A549 (cell line): Measurements from ENCODE around the gene ADCY3. TPM values are rescaled to one million over a fixed set of nuclear protein-coding genes. Genes with fewer than 3 reads are reported as not detected.

ENCODE experiments used
- ATAC-seq, 2 experiments: fragments of 200-7000 bp in 1 of 2; fragments of >200 bp in 1 of 2; cut with Nextera tagmentation in 1 of 2; cut with Tn5 transposase in 1 of 2; 3 replicates each; pipeline versions ENCODE4 v1.8.0 to v1.9.1; 2018 to 2020; ENCODE audit warnings: mild to moderate bottlenecking in 1 of 2, moderate library complexity in 1 of 2
- CTCF ChIA-PET: fragments of 300-600 bp; sonication (Branson Sonifier 250); formaldehyde crosslinking; extraction: SDS; loops from one replicate; lab custom pipeline; 2021; ENCODE audit warnings: antibody characterized with exemption, inconsistent platforms; lab: Yijun Ruan, JAX
- POLR2A ChIA-PET: fragments of 350-600 bp; formaldehyde crosslinking; extraction: SDS; loops from one replicate; lab custom pipeline; 2021; ENCODE audit warnings: antibody characterized with exemption, inconsistent platforms; lab: Yijun Ruan, JAX
- DNase-seq, 2 experiments: peaks; one replicate each; pipeline versions ENCODE4 v3.0.0 to v3.0.0-alpha.2; 2011 to 2016; ENCODE audit warnings: low read depth in 1 of 2, low spot score in 1 of 2
- FAIRE-seq: peaks from 2 replicates; lab custom pipeline; 2011; peaks lifted over from hg19 to GRCh38; lab: Jason Lieb, UNC
- H3K27ac ChIP-seq, 2 experiments: fragments of >200 bp; sonication (Bioruptor Twin); formaldehyde crosslinking; 3 replicates each; pipeline ENCODE4 v1.5.1; 2016 to 2017
- H3K4me1 ChIP-seq: fragments of >200 bp; sonication (Bioruptor Twin); formaldehyde crosslinking; 3 replicates; pipeline ENCODE4 v1.6.1; 2016
- H3K4me2 ChIP-seq: fragments of >200 bp; sonication (Bioruptor Twin); formaldehyde crosslinking; 3 replicates; pipeline ENCODE4 v1.6.1; 2016
- H3K4me3 ChIP-seq: fragments of >200 bp; sonication (Bioruptor Twin); formaldehyde crosslinking; 3 replicates; pipeline ENCODE4 v1.5.1; 2016
- H3K9me3 ChIP-seq: fragments of >200 bp; sonication (Bioruptor Twin); formaldehyde crosslinking; 3 replicates; pipeline ENCODE4 v1.6.1; 2016
- BHLHE40 ChIP-seq: IDR thresholded peaks from 2 replicates; pipeline ENCODE4 v1.6.1; 2012; ENCODE audit warnings: low read depth, low read length, inconsistent platforms
- CHD4 ChIP-seq: fragments of 200-600 bp; sonication (generic); IDR thresholded peaks from 2 replicates; pipeline ENCODE4 v1.6.1; 2016; ENCODE audit warnings: antibody characterized with exemption, mild to moderate bottlenecking, borderline replicate concordance
- EHMT2 ChIP-seq: fragments of 200-600 bp; sonication (generic); IDR thresholded peaks from 2 replicates; pipeline ENCODE4 v1.6.1; 2016; ENCODE audit warnings: antibody characterized with exemption, low read depth, mild to moderate bottlenecking, moderate library complexity
- ESRRA ChIP-seq: fragments of 150-350 bp; IDR thresholded peaks from 2 replicates; pipeline ENCODE4 v1.6.1; 2014; ENCODE audit warnings: mild to moderate bottlenecking, low read length, borderline replicate concordance
- FOSB ChIP-seq: fragments of 250-450 bp; sonication (Bioruptor Pico); IDR thresholded peaks from 2 replicates; pipeline ENCODE4 v1.5.0; 2020; ENCODE audit warnings: mild to moderate bottlenecking, moderate library complexity
- FOXS1 ChIP-seq: fragments of 250-450 bp; sonication (Bioruptor Pico); IDR thresholded peaks from 2 replicates; pipeline ENCODE4 v1.5.0; 2020; ENCODE audit warnings: mild to moderate bottlenecking, moderate library complexity
- GATA3 ChIP-seq: IDR thresholded peaks from 2 replicates; pipeline ENCODE4 v1.6.1; 2012; ENCODE audit warnings: borderline replicate concordance
- HOXB13 ChIP-seq: fragments of 250-450 bp; sonication (Bioruptor Pico); IDR thresholded peaks from 2 replicates; pipeline ENCODE4 v1.5.0; 2020; ENCODE audit warnings: low read depth, mild to moderate bottlenecking, moderate library complexity
- KDM1A ChIP-seq: fragments of 200-600 bp; sonication (generic); IDR thresholded peaks from 2 replicates; pipeline ENCODE4 v1.6.1; 2016; ENCODE audit warnings: low read depth, mild to moderate bottlenecking
- MAFK ChIP-seq: fragments of 450-650 bp; IDR thresholded peaks from 2 replicates; pipeline ENCODE4 v1.6.1; 2014; ENCODE audit not compliant: partially characterized antibody
- NPAS2 ChIP-seq: fragments of 250-450 bp; sonication (Bioruptor Pico); IDR thresholded peaks from 2 replicates; pipeline ENCODE4 v1.8.0; 2022; ENCODE audit warnings: mild to moderate bottlenecking, moderate library complexity, borderline replicate concordance
- PHF8 ChIP-seq: fragments of 200-600 bp; sonication (generic); IDR thresholded peaks from 2 replicates; pipeline ENCODE4 v1.6.1; 2016; ENCODE audit warnings: low read depth, mild to moderate bottlenecking, antibody characterized with exemption, moderate library complexity, borderline replicate concordance
- RAD21 ChIP-seq, 2 experiments: fragments of >200 bp in 1 of 2; sonication (Bioruptor Twin) in 1 of 2; formaldehyde crosslinking in 1 of 2; IDR thresholded peaks in 1 of 2; conservative IDR thresholded peaks in 1 of 2; 2 replicates in 1 of 2; 3 replicates in 1 of 2; pipeline ENCODE4 v1.6.1; 2012 to 2018; ENCODE audit warnings: inconsistent platforms in 1 of 2
- SREBF2 ChIP-seq: fragments of 450-650 bp; IDR thresholded peaks from 2 replicates; pipeline ENCODE4 v1.6.1; 2014; ENCODE audit warnings: mild to moderate bottlenecking, moderate library complexity
- TFCP2L1 ChIP-seq: fragments of 250-450 bp; sonication (Bioruptor Pico); IDR thresholded peaks from 2 replicates; pipeline ENCODE4 v1.5.0; 2021; ENCODE audit warnings: mild to moderate bottlenecking
- ZSCAN20 ChIP-seq: fragments of 250-450 bp; sonication (Bioruptor Pico); IDR thresholded peaks from 2 replicates; pipeline ENCODE4 v1.8.0; 2022; ENCODE audit warnings: mild to moderate bottlenecking, moderate library complexity
- WGBS: methylation state at CpG from one replicate; pipeline ENCODE4 v1.1.6; 2017; ENCODE audit errors: missing lambda C conversion rate; 5-methylcytosine and 5-hydroxymethylcytosine counted together
- polyA plus RNA-seq, 4 experiments: library from polyadenylated mRNA; depleted of rRNA in 3 of 4; stranded (reverse); fragments of >200 nt; fragmentation: RNase III in 1 of 4; extraction: RNeasy Plus Mini Kit Qiagen cat#74134 plus additional on column Dnase treatment in 1 of 4; gene quantifications; 2 replicates in 3 of 4; 3 replicates in 1 of 4; pipeline ENCODE4 v1.2.3, GENCODE V29; 2011 to 2017
- TF ChIP-seq, protein P1 (sequence below): fragments of 150-350 bp; IDR thresholded peaks from 2 replicates; pipeline ENCODE4 v1.6.1; 2014; ENCODE audit warnings: low read depth, mild to moderate bottlenecking, low read length
- TF ChIP-seq, protein P2 (sequence below): fragments of >200 bp; sonication (Bioruptor Twin); formaldehyde crosslinking; IDR thresholded peaks from 3 replicates; pipeline ENCODE4 v1.5.1; 2016
- TF ChIP-seq, protein P3 (sequence below): IDR thresholded peaks from 2 replicates; pipeline ENCODE4 v1.6.1; 2012
- TF ChIP-seq, protein P4 (sequence below): IDR thresholded peaks from 2 replicates; pipeline ENCODE4 v1.6.1; 2012; ENCODE audit warnings: low read depth, borderline replicate concordance
- TF ChIP-seq, protein P5 (sequence below): fragments of 200-600 bp; sonication (generic); IDR thresholded peaks from 2 replicates; pipeline ENCODE4 v1.6.1; 2016; ENCODE audit warnings: antibody characterized with exemption, mild to moderate bottlenecking, moderate library complexity

Gene ADCY3
- polyA plus RNA-seq, 2 of the 4 experiments (the other 2 are of a cell fraction) = 37.4 to 65.4 TPM

- no peak for FAIRE-seq
- no peak for ATAC-seq
- Histone ChIP-seq H3K4me3 (no peak overlapping the region), H3K4me2 (no peak overlapping the region), H3K9me3 (no peaks in the 10 kb centered on the region), H3K27ac (no peak overlapping the region), H3K4me1 (0 out of 3 replicates have a peak, but pooled peaks cover 2% of the 10 kb centered on the region)
- TF ChIP-seq, protein P1, sequence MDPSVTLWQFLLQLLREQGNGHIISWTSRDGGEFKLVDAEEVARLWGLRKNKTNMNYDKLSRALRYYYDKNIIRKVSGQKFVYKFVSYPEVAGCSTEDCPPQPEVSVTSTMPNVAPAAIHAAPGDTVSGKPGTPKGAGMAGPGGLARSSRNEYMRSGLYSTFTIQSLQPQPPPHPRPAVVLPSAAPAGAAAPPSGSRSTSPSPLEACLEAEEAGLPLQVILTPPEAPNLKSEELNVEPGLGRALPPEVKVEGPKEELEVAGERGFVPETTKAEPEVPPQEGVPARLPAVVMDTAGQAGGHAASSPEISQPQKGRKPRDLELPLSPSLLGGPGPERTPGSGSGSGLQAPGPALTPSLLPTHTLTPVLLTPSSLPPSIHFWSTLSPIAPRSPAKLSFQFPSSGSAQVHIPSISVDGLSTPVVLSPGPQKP = no peak
- TF ChIP-seq, protein P2, sequence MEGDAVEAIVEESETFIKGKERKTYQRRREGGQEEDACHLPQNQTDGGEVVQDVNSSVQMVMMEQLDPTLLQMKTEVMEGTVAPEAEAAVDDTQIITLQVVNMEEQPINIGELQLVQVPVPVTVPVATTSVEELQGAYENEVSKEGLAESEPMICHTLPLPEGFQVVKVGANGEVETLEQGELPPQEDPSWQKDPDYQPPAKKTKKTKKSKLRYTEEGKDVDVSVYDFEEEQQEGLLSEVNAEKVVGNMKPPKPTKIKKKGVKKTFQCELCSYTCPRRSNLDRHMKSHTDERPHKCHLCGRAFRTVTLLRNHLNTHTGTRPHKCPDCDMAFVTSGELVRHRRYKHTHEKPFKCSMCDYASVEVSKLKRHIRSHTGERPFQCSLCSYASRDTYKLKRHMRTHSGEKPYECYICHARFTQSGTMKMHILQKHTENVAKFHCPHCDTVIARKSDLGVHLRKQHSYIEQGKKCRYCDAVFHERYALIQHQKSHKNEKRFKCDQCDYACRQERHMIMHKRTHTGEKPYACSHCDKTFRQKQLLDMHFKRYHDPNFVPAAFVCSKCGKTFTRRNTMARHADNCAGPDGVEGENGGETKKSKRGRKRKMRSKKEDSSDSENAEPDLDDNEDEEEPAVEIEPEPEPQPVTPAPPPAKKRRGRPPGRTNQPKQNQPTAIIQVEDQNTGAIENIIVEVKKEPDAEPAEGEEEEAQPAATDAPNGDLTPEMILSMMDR = peak; percentile 55
- peak in 1 of 2 experiments; percentile 11; a peak in 1 of 5 replicates for TF ChIP-seq RAD21 (conservative IDR thresholded peaks at IDR 0.05 in 1 of 2, IDR thresholded peaks at IDR 0.05 in 1 of 2)
- peak; percentile 48 to 60 for DNase-seq
- ChIA-PET CTCF (interaction anchor here (0.7 to 15.3 kb wide), 13 partner anchors 8 to 740 kb away, joined by 3 to 252 read pairs (median 7); partner anchors contain the start of genes CENPO, PTRHD1 and TP53I3), POLR2A (no interaction called here)
- WGBS = 84% methylated on average over 16 of the region's 16 CpGs
These were observed 94.8 kb downstream of the ADCY3 start for GRCh38 chr2:24824966-24825882.

GRCh38 chr2:24824071-24824588 is 95.9 kb downstream of the ADCY3 start:
- TF ChIP-seq SREBF2 = no peak
- no peak for TF ChIP-seq NPAS2 (CRISPR knock-in tag)
- TF ChIP-seq MAFK = no peak
- TF ChIP-seq ZSCAN20 (CRISPR knock-in tag) = no peak
- no peak for TF ChIP-seq KDM1A
- TF ChIP-seq PHF8 = no peak
- TF ChIP-seq TFCP2L1 (CRISPR knock-in tag) = no peak
- TF ChIP-seq EHMT2 = no peak
- no peak for TF ChIP-seq GATA3
- no peak for TF ChIP-seq RAD21 (conservative IDR thresholded peaks at IDR 0.05 in 1 of 2, IDR thresholded peaks at IDR 0.05 in 1 of 2)
- no peak for TF ChIP-seq ESRRA
- TF ChIP-seq, protein P3, sequence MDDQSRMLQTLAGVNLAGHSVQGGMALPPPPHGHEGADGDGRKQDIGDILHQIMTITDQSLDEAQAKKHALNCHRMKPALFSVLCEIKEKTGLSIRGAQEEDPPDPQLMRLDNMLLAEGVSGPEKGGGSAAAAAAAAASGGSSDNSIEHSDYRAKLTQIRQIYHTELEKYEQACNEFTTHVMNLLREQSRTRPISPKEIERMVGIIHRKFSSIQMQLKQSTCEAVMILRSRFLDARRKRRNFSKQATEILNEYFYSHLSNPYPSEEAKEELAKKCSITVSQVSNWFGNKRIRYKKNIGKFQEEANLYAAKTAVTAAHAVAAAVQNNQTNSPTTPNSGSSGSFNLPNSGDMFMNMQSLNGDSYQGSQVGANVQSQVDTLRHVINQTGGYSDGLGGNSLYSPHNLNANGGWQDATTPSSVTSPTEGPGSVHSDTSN = no peak
- no peak for TF ChIP-seq BHLHE40
- TF ChIP-seq FOXS1 (CRISPR knock-in tag) = no peak
- no peak for TF ChIP-seq FOSB
- TF ChIP-seq, protein P4, sequence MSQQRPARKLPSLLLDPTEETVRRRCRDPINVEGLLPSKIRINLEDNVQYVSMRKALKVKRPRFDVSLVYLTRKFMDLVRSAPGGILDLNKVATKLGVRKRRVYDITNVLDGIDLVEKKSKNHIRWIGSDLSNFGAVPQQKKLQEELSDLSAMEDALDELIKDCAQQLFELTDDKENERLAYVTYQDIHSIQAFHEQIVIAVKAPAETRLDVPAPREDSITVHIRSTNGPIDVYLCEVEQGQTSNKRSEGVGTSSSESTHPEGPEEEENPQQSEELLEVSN = no peak
- TF ChIP-seq CHD4 = no peak
- TF ChIP-seq, protein P5, sequence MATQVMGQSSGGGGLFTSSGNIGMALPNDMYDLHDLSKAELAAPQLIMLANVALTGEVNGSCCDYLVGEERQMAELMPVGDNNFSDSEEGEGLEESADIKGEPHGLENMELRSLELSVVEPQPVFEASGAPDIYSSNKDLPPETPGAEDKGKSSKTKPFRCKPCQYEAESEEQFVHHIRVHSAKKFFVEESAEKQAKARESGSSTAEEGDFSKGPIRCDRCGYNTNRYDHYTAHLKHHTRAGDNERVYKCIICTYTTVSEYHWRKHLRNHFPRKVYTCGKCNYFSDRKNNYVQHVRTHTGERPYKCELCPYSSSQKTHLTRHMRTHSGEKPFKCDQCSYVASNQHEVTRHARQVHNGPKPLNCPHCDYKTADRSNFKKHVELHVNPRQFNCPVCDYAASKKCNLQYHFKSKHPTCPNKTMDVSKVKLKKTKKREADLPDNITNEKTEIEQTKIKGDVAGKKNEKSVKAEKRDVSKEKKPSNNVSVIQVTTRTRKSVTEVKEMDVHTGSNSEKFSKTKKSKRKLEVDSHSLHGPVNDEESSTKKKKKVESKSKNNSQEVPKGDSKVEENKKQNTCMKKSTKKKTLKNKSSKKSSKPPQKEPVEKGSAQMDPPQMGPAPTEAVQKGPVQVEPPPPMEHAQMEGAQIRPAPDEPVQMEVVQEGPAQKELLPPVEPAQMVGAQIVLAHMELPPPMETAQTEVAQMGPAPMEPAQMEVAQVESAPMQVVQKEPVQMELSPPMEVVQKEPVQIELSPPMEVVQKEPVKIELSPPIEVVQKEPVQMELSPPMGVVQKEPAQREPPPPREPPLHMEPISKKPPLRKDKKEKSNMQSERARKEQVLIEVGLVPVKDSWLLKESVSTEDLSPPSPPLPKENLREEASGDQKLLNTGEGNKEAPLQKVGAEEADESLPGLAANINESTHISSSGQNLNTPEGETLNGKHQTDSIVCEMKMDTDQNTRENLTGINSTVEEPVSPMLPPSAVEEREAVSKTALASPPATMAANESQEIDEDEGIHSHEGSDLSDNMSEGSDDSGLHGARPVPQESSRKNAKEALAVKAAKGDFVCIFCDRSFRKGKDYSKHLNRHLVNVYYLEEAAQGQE = no peak
- TF ChIP-seq HOXB13 (CRISPR knock-in tag) = no peak
- FAIRE-seq (no peak), DNase-seq (no peak), ATAC-seq (no peak)
- 96% methylated on average over 14 of the region's 14 CpGs for WGBS
- Histone ChIP-seq H3K9me3 (no peaks in the 10 kb centered on the region), H3K27ac (no peak overlapping the region), H3K4me1 (0 out of 3 replicates have a peak, but pooled peaks cover 3% of the 10 kb centered on the region), H3K4me2 (no peak overlapping the region), H3K4me3 (no peak overlapping the region)
- ChIA-PET POLR2A (no interaction called here), CTCF (interaction anchor here (0.5 to 15.3 kb wide), 12 partner anchors 9 to 423 kb away, joined by 3 to 252 read pairs (median 4); partner anchors contain the start of genes CENPO and PTRHD1)
